GM12891 (cell line): ENCODE data around the gene PLCB1.

Source experiments
- POLR2A ChIP-seq: IDR thresholded peaks from 2 replicates; pipeline ENCODE4 v1.6.1; 2011; ENCODE audit warnings: low read depth, low read length, control low read depth
- POLR2AphosphoS5 ChIP-seq: IDR thresholded peaks from 2 replicates; pipeline ENCODE4 v1.6.1; 2011; ENCODE audit warnings: low read depth, low read length, control low read depth
- TAF1 ChIP-seq: IDR thresholded peaks from 2 replicates; pipeline ENCODE4 v1.6.1; 2011; ENCODE audit warnings: low read depth, low read length, control low read depth

DNA sequence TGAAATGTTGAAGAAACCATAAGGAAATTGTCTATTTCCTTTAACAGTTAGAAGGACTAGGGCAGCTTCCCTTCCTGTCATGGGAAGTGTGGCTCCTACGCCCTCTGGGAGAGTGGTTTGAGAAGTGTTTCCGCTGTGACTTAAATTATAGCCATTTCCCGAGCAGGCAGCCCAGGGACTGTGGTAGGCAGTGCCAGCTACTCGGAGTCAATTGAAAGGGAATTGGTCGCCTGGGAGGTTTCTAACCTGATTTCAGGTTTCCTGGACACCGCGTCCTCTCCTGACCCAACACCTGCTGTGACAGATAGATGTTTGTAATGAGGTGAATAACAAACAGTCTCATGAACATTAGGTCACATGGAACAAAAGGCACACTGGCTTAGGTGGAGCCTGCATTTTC is 680.8 kb downstream of the PLCB1 start:
- no peak for TF ChIP-seq POLR2AphosphoS5
- no peak for TF ChIP-seq POLR2A
- no peak for TF ChIP-seq TAF1
